ENCODE measurements around the gene FAM184A.

The FAM184A gene

GRCh38 chr6:119096721-119097565 is 18.5 kb upstream of the FAM184A start:
- no peak for DNase-seq (ENCODE audit: low read depth)

GRCh38 chr6:119090256-119090655 is 11.8 kb upstream of the FAM184A start:
- DNase-seq (ENCODE audit: low read depth) = no peak

GRCh38 chr6:119084784-119085183 is 6.3 kb upstream of the FAM184A start:
- DNase-seq (ENCODE audit: low read depth) = no peak

GRCh38 chr6:119083007-119083406 is 4.5 kb upstream of the FAM184A start:
- no peak for DNase-seq (ENCODE audit: low read depth)

GRCh38 chr6:119079283-119079809 is 882 bp upstream of the FAM184A start:
- peak; percentile 40 for DNase-seq (ENCODE audit: low read depth)

GRCh38 chr6:119077643-119078375 is 655 bp downstream of the FAM184A start:
- no peak for DNase-seq (ENCODE audit: low read depth)

- DNase-seq (ENCODE audit: low read depth) = no peak
These were observed 1.1 kb downstream of the FAM184A start for GRCh38 chr6:119077391-119077642.

- no peak for DNase-seq (ENCODE audit: low read depth)
These were observed 1.7 kb downstream of the FAM184A start for GRCh38 chr6:119076576-119077390.

GRCh38 chr6:119076173-119076572 is 2.3 kb downstream of the FAM184A start:
- no peak for DNase-seq (ENCODE audit: low read depth)

GRCh38 chr6:119075200-119075981 is 3.1 kb downstream of the FAM184A start:
- DNase-seq (ENCODE audit: low read depth) = no peak

GRCh38 chr6:119073307-119074051 is 5.0 kb downstream of the FAM184A start:
- DNase-seq (ENCODE audit: low read depth) = no peak

- no peak for DNase-seq (ENCODE audit: low read depth)
These were observed 6.9 kb downstream of the FAM184A start for GRCh38 chr6:119071576-119071975.

- DNase-seq (ENCODE audit: low read depth) = no peak
These were observed 11.4 kb downstream of the FAM184A start for GRCh38 chr6:119067091-119067490.

GRCh38 chr6:119066517-119066916 is 11.9 kb downstream of the FAM184A start:
- no peak for DNase-seq (ENCODE audit: low read depth)

GRCh38 chr6:119065955-119066354 is 12.5 kb downstream of the FAM184A start:
- DNase-seq (ENCODE audit: low read depth) = no peak

GRCh38 chr6:119065382-119065781 is 13.1 kb downstream of the FAM184A start:
- DNase-seq (ENCODE audit: low read depth) = no peak

- no peak for DNase-seq (ENCODE audit: low read depth)
These were observed 15.0 kb downstream of the FAM184A start for GRCh38 chr6:119063491-119063890.

GRCh38 chr6:119061215-119061614 is 17.2 kb downstream of the FAM184A start:
- DNase-seq (ENCODE audit: low read depth) = no peak

- no peak for DNase-seq (ENCODE audit: low read depth)
These were observed 18.1 kb downstream of the FAM184A start for GRCh38 chr6:119060255-119060907.

GRCh38 chr6:119055069-119055468 is 23.4 kb downstream of the FAM184A start:
- DNase-seq (ENCODE audit: low read depth) = no peak
